Measurements from ENCODE around the gene MAPK6.
"Not testable (repeated sequence)": the region's sequence is repeated elsewhere in the genome, so short reads cannot be mapped to it uniquely, and the experiment has no call there.

The MAPK6 gene

DNA sequence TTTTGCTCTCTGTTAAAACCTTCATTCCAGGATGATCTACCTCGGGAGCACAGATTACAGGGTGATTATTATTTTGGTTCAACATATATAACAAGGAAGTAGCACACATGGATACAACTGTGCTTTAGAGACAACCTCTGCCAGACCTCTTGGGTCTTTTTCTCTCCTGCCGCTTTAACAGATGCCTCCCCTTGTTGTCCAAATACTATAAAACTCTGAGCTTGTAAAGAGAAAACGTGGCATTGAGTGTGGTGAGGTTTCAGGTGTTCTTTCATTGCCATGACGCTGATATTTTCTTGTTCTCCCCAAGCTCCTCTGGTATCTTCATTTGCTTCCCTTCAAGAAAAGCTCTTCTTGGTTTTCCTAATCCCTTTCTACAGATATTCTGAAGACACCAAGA lies 64.6 kb downstream of the MAPK6 start:
- DNase-seq, result no peak

DNA sequence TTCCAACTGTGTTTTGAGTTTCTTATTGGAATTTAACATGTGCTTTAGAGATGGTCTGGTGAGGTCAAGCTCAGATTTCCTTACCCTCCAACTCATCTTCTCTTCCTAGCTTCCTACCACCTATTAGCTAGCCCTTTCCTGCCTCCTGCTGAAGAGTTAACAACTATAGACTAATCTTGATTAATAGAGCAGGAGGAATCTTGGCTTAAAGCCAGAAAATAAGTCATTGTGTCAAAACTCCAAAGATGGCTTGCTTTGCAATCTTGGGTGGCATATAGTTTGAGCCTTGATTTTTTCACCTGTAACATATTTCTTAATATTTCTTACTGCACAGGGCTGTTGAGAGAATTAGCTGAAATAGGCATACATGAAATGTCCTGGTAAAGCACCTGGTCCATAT lies 66.3 kb downstream of the MAPK6 start:
- DNase-seq, result no peak

DNA sequence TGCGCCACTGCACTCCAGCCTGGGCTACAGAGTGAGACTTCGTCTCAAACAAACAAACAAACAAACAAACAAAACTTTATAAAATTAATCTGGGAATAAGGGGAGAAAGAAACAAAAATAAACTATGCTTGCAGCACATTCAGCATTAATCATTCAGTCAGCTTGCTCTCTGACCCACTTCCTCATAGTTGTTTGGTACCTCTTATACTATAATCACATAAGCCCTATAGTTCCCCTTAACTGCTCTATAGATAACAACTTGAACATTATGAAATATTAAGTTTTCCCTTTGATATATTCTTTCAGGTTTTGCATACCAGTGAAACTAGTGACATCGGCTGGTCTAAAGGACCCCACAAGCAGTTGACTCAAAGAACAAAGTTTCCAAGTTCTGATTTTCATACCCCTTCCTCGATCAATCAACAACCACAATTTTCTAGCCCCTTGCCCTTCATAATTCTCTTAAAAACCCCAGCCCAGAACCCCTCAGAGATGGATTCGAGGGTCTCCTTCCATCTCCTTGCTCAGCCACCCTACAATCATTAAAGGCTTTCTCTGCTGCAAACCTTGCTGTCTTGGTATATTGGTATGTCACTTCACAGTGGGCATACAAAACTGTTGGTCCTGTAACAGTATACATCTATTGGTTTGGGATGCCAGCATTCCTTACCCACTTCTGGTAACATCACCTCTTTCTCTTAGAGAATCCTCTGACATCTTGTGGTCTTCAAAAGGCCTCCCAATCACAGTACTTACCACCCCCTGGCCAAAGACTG lies 67.2 kb downstream of the MAPK6 start:
- DNase-seq, result peak; percentile 47 to 67

DNA sequence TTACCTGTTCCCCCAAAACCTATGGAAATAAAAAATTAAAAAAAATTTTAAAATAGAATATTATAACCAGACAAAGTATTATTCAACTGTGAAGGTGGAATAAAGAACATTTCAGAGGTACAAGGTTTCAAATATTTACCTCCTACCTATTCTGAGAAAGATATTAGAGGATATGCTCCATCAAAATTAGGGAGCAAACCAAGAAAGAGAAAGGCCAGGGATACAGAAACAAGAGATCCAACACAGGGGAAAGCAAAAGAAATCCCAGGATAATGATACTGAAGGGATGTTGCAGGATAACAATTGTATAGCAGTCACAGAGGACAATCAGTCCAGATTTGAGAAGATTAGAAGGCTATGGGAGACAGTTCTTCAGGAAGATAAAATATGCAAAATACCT lies 71.2 kb downstream of the MAPK6 start:
- DNase-seq, result no peak

DNA sequence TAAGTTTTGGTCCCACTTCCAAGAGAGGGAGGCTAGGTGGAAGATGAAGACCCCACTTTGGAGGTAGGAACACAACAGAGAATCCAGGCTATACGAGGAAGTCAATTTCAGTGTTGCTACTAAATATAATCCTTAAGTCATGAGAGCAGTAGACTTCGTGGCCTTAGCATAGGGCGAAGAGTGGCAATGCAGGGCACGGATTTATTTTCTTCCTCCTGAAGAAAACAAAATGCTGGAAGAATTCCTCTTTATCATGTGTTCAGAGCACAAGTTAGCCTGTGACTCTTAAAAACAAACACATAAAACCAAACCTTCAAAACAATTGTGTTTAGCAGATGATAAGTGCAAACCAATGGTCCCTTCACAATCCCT lies 74.1 kb downstream of the MAPK6 start:
- DNase-seq, result no peak

DNA sequence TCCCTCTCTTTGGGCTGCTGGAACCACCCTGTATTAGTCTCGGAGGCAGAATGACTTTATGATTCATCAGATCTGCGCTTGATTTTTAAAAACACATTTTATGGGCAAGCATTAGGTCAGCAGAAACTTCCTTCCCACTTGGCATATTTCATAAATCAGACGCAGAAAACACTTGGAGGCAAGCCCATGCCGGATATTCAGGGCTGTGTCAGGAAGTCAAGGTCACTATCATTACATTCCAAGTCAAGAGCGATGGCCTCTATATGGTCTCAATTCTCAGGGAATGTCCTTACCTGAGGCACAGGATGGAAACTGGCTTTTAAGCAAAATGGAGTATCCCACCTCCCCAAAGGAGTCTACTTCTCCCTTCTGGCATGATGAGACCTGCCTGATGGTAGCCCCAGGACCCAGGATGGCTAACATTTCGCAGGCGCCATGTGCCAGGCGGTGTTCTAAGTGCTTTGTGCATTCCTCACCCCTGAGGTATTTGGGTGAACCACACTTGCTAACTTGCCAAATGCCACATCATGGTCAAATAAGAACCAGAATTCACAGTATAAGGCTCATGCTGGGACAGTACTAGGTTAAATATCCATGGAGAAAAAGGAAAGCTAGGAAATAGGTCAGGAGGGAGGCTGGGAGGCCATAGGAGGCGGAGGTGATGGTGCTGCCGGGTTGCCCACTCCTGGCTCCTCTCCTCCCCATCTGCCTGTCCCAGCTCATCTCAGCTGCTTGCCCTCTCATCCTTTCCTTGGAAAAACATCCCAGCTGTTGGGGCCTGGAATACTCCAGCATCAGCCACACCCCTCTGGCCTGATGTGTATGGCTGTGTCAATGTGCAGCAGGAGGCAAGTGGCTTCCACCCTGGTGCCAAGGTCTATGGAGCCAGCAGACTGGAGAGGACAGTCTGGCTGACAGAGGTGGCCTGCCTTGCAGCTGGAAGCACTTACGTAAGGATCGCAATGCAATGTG lies 74.8 kb downstream of the MAPK6 start:
- peak; percentile 57 to 59 for DNase-seq

DNA sequence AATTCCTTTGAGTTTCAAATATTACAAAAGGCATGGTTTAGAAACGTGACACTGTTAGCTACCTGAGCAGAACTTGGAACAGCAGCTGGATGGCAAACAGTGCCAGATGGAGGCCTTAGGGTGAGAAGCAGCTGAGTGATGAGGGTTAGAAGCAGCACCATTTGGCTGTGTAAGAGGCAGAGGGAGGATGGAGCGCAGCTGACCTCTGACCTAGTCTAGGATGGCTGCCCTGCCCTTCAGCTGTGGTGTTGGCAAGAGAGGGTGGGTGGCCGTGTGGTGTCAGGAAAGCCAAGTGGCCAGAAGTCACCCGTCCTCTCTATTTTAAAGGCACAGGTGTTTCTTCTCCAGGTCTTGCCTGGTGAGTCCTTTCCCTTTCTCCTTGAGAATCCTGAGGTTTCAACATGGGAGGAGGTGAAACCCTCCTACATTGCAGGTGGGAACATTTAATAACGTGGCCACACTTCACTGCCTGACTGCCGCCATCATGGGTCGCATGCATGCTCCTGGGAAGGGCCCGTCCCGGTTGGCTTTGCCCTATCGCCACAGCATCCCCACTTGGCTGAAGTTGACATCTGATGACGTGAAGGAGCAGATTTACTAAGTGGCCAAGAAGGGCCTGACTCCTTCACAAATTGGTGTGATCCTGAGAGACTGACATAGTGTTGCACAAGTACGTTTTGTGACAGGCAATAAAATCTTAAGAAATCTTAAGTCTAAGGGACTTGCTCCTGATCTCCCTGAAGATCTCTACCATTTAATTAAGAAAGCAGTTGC lies 76.0 kb downstream of the MAPK6 start:
- DNase-seq, result no peak

DNA sequence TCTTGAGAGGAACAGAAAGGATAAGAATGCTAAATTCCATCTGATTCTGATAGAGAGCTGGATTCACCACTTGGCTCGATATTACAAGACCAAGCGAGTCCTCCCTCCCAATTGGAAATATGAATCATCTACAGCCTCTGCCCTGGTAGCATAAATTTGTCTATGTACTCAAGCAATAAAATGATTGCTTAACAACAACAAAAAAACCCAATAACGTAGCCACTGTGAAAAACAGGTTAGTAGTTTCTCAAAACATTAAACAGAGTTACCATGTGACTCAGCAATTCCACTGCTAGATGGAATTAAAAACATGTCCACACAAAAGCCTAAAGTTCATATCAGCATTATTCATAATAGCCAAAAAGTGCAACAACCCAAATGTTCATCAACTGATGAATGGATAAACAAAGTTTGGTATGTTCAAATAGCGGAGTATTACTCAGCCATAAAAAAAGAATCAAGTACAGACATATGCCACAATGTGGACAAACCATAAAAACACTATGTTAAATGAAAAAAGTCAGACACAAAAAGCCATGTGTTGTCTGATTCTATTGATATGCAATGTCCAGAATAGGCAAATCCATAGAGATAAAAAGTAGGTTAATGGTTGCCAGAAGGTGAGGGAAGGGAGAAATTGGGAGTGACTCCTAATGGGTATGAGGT lies 76.7 kb downstream of the MAPK6 start:
- DNase-seq, result peak; percentile 43 to 48

DNA sequence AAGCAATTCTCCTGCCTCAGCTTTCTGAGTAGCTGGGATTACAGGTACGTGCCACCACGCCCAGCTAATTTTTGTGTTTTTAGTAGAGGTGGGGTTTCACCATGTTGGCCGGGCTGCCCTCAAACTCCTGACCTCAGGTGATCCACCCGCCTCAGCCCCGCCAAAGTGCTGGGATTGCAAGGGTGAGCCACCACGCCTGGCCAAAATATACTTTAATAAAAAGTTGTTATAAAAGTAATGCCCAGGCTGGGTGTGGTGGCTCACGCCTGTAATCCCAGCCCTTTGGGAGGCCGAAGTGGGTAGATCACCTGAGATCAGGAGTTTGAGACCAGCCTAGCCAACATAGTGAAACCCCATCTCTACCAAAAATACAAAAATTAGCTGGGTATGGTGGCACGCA lies 77.5 kb downstream of the MAPK6 start:
- not testable (repeated sequence) for DNase-seq

DNA sequence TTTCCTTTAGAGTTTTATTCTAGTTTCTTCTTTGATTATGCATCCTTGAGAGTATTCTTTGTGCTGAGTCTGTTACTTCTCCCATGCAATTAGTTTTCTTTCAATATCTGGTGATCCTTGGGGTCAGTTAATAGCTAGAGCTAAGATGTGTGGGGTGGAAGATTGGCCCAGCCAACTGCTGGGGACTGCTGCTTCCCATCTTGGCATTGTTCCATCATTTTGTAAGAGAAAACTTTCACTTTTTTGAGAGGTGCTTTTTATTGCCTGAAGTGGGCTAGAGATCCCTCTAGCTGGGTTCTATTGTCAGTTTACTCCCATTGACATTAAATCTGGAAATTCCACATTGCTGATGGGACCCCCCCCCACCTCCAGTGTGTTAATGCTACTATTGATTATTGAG lies 78.2 kb downstream of the MAPK6 start:
- no peak for DNase-seq

DNA sequence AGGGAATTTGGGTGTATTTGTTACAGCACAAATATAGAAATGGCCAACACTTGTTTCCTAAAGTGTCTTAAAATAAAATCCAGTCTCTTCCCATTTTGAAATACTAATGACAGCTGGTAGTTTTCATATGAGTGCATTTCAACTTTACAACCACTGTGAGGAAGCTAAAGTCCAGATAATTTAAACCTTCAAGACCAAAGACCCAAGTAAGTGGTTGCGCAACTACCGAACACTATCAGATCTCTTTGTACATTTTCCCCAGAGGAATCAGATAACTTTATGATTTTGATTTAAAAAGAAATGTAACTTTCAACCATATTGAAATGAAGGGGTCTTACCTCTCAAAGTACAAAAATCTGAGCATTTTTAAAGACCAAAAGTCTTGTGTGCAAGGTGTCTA lies 79.3 kb downstream of the MAPK6 start:
- peak in 1 of 2 donors; percentile 28 for DNase-seq

DNA sequence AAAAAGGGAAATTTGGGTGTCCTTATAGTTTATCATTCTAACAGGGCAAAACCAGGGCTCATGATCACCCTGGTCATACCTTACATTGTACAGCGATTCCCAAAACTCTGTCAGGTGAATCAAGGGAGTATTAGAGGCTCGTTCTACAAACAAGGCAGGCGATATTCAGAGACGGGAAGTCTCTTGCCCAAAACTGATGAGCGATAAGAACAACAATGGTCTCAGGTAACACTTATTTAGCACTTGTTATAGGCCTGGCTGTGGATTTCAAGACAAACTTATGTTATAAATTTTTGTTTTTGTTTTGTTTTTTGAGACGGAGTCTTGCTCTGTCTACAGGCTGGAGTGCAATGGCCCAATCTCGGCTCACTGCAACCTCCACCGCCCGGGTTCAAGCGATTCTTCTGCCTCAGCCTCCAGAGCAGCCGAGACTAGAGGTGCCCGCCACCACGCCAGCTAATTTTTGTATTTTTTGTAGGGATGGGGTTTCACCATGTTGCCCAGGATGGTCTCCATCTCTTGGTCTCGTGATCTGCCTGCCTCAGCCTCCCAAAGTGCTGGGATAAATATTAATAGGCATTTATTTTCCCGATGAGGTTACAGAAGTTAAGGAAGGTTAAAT lies 80.7 kb downstream of the MAPK6 start:
- DNase-seq, result no peak

DNA sequence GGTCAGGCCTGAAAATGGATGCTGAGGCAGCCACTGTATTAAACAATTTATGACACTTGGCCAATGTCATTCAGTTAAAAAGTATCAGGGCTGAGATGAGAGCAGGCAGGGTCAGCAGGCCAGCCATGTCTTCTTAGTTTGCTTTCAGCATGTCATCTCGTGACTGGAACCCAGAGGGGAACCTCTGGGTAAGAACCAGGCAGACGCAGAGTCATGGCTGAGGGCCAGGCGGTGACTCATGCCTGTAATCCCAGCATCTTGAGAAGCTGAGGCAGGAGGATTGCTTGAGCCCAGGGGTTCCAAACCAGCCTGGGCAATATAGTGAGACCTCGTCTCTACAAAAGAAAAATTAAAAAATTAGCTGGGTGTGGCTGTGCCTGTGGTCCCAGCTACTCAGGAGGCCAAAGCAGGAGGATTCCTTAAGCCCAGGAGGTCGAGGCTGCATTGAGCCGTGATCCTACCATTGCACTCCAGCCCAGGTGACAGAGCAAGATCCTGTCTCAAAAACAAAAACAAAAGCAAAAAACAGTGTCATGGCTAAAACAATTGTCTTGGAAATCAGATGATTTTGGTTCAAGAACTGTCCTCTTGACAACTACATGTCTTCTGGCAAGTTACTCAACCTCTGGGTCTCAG lies 81.9 kb downstream of the MAPK6 start:
- DNase-seq, result peak; percentile 92 to 93

DNA sequence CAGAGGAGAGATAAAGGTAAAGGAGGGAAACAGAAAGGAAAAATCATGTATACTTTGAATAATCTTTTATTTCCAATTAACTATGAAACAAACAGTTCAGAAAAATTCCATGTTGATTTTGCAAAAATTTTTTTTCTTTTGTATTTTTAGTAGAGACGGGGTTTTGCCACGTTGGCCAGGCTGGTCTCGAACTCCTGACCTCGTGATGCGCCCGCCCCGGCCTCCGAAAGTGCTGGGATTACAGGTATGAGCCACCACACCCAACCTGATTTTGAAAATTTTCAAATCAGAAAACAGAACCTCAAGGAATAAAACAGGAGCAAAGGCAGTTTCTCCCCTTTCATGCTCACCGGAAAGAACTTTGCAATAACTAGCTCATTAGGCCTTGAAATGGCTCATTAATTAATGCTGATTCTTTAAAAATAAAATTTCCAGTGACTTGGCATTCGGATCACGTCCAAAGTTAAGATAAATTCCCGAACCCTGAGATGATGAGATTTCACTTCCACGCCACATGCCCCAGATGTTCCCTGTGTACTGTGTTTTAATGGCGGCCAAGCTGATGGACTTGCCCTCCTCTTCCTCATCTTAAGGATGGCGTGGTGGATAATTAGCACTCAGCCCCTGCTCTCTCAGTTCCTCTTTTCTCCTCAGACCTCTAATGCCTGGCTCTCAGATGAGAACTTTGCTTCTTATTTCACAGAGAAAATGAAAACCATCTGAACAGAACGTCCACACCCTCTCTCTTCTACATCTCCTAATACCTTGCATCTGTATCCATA lies 82.7 kb downstream of the MAPK6 start:
- DNase-seq, result peak; percentile 41 to 51

DNA sequence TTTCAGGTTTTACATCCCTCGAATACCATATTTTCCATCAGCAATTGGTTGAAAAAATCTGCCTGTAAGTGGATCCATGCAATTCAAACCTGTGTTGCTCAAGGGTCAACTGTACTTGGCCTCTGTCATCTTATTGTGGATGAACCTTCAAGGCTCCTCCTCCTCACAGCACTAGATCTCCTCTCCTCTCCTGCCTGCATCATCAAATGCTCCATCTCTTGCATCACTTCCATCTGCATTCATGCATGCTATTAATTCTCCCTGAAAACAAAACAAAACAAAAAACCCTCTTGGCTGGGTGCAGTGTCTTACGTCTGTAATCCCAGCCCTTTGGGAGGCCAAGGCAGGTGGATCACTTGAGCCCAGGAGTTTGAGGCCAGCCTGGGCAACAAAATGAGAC lies 83.4 kb downstream of the MAPK6 start:
- peak; percentile 35 to 51 for DNase-seq

DNA sequence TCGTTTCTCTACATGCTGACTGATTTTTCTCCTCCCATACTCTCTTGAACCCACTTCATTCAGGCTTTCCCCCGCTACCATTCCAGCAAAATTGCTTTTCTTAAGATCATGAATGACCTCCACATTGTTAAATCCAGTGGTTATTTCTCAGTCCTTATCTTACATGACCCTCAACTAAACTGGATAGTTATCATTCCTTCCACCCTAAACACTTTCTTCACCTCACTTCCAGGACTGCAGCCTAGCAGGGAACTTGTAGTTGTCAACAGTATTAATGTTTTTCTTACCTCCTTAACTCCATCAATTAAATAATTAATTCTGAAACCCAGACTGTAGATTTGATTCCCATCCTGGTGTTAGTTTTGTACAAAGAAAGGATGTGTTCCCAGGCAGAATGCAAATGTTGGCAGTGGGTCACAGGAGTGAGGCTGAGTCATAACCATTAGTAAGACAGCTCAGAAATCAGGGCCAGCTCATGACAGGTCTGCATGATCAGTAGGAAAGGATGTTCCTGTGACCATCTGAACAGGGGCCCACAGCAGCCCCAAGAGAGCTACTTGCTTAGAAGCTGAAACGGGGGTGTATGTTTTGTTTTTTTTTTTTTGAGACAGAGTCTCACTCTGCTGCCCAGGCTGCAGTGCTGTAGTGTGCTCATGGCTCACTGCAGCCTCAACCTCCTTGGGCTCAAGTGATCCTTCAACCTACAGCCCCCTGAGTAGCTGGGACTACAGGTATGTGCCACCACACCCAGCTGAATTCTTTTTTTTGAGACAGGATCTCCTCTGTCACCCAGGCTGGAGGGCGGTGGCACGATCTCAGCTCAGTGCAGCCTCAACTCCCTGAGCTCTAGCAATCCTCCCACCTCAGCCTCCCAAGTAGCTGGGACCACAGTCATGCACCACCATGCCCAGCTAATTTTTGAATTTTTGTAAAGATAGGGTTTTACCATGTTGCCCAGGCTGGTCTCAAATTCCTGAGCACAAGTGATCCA lies 84.5 kb downstream of the MAPK6 start:
- DNase-seq, result peak; percentile 71 to 91

DNA sequence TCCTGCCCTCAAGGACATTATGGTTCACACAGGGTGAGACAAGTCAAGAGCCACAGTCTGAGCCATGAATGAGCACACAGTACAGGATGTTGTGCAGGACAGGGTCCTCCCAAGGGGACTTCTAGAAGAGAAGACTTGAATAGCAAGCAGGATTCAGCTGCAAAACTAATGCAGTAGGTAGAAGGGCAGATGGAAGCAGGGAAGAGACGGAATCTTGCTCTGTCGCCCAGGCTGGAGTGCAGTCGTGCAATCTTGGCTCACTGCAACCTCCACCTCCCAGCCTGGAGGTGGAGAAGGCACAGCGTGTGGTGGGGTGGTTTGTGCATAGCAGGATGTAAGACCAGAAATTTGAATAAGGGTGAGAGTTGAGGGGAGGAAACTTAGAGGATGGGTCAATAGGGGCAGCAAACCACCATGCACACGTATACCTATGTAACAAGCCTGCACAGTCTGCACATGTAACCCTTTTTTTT lies 85.5 kb downstream of the MAPK6 start:
- no peak for DNase-seq

DNA sequence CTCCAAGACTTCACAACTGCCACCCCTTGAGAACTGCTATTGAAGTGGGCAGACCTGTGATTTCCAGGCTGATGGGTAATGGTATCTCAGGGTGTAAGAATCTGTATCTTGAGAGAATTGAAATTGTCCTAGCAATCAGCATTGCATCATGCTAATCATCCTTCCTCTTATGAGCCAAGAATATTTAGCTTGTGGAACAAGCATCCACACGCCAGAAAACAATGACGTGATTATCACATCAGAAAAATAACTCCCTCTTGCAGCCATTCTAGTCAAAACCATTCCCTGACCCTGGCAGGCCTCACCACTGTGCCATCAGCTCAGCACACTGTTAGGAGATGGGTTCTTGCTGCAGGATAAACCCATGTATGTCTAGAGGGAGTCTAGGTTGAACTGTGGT lies 86.8 kb downstream of the MAPK6 start:
- DNase-seq, result peak; percentile 73 to 83

DNA sequence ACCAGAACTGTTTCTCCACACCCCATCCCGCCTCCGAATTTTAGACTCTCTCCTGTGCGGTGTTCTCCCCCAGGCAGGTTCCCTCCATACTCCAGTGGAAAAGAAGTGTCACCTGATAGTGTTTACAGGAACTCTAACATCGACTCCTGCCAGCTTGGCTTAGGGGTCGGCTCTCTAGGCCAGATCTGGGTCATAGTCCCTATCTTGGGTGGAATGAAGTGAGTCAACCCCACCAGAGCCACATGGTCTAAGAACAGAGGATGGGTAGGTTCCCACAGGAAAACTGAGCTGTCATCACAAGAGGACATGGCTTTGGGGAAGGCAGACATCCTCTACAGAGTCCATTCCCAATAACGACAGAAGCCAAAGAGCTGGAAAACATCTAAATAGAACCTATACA lies 87.6 kb downstream of the MAPK6 start:
- DNase-seq, result no peak
